GM19395 (cell line): ENCODE data around the gene H2BK1.

Experiments used
- ATAC-seq: cut with Tn5 transposase; IDR thresholded peaks from one replicate; pipeline ENCODE4 v1.9.1; 2021; ENCODE audit warnings: mild to moderate bottlenecking, moderate library complexity; ENCODE audit not compliant: unreplicated experiment

Gene H2BK1

GRCh38 chr7:151179946-151180345 is 30.3 kb downstream of the H2BK1 start:
- no peak for ATAC-seq

- no peak for ATAC-seq
Observed at GRCh38 chr7:151179287-151179860, 30.9 kb downstream of the H2BK1 start.

GRCh38 chr7:151178831-151179230 is 31.5 kb downstream of the H2BK1 start:
- no peak for ATAC-seq

GRCh38 chr7:151178236-151178635 is 32.1 kb downstream of the H2BK1 start:
- no peak for ATAC-seq

GRCh38 chr7:151177310-151177709 is 33.0 kb downstream of the H2BK1 start:
- ATAC-seq, result no peak

- no peak for ATAC-seq
Observed at GRCh38 chr7:151176401-151176800, 33.9 kb downstream of the H2BK1 start.

- ATAC-seq, result no peak
Observed at GRCh38 chr7:151175793-151176311, 34.4 kb downstream of the H2BK1 start.

GRCh38 chr7:151175047-151175792 is 35.1 kb downstream of the H2BK1 start:
- ATAC-seq, result no peak

GRCh38 chr7:151174246-151175046 is 35.8 kb downstream of the H2BK1 start:
- no peak for ATAC-seq

- no peak for ATAC-seq
Observed at GRCh38 chr7:151173386-151174245, 36.7 kb downstream of the H2BK1 start.

GRCh38 chr7:151172273-151173141 is 37.8 kb downstream of the H2BK1 start:
- ATAC-seq, result peak; percentile 71

- ATAC-seq, result no peak
Observed at GRCh38 chr7:151168787-151169162, 41.5 kb downstream of the H2BK1 start.

- no peak for ATAC-seq
Observed at GRCh38 chr7:151168003-151168786, 42.1 kb downstream of the H2BK1 start.

- ATAC-seq, result no peak
Observed at GRCh38 chr7:151167197-151167961, 42.9 kb downstream of the H2BK1 start, which contains the start of gene GBX1. GBX1 (minus strand) TSS chr7:151167694; CDS start chr7:151167548, 146 bp downstream.

GRCh38 chr7:151166629-151167196 is 43.6 kb downstream of the H2BK1 start:
- no peak for ATAC-seq

GRCh38 chr7:151161757-151162156 is 48.5 kb downstream of the H2BK1 start:
- ATAC-seq, result no peak
